Upper lobe of left lung (tissue), 6 donors: ENCODE results near the gene DCAF8. TPM values are rescaled to one million over a fixed set of nuclear protein-coding genes. Genes with fewer than 3 reads are reported as not detected.
"Not testable (repeated sequence)": the region's sequence is repeated elsewhere in the genome, so short reads cannot be mapped to it uniquely, and the experiment has no call there.

Experiments used
- ATAC-seq, 2 donors: fragments of 200-7000 bp; cut with Tn5 transposase; one replicate each; pipeline ENCODE4 v1.9.1; 2022; ENCODE audit warnings: mild to moderate bottlenecking in 2 of 2, moderate library complexity in 2 of 2; ENCODE audit not compliant: low FRiP score in 2 of 2
- DNase-seq, 2 donors: peaks; one replicate each; pipeline ENCODE4 v3.0.0-alpha.2; 2019 to 2020
- H3K27ac ChIP-seq, 4 donors: fragments of 200-600 bp; sonication (generic); one replicate each; pipeline ENCODE4 v1.5.1; 2016 to 2019
- H3K27me3 ChIP-seq, 4 donors: fragments of 200-600 bp; sonication (generic); one replicate each; pipeline ENCODE4 v1.5.1; 2017 to 2019
- H3K36me3 ChIP-seq, 4 donors: fragments of 200-600 bp; sonication (generic); one replicate each; pipeline ENCODE4 v1.5.1; 2016 to 2019
- H3K4me1 ChIP-seq, 4 donors: fragments of 200-600 bp; sonication (generic); one replicate each; pipeline ENCODE4 v1.5.1; 2018 to 2019
- H3K4me3 ChIP-seq, 4 donors: fragments of 200-600 bp; sonication (generic); one replicate each; pipeline ENCODE4 v1.5.1; 2017 to 2019; ENCODE audit warnings: mild to moderate bottlenecking in 2 of 4, moderate library complexity in 1 of 4
- H3K9me3 ChIP-seq, 4 donors: fragments of 200-600 bp; sonication (generic); one replicate each; pipeline ENCODE4 v1.5.1; 2018 to 2019
- EP300 ChIP-seq, 4 donors: sonication (generic); formaldehyde crosslinking; IDR thresholded peaks; one replicate each; pipeline ENCODE4 v1.5.1; 2017; ENCODE audit warnings: antibody characterized with exemption in 4 of 4, control low read depth in 2 of 4
- POLR2A ChIP-seq, 4 donors: fragments of 450-650 bp; IDR thresholded peaks; one replicate each; pipeline ENCODE4 v1.5.1; 2016 to 2017; ENCODE audit warnings: antibody characterized with exemption in 4 of 4, mild to moderate bottlenecking in 2 of 4
- POLR2AphosphoS5 ChIP-seq, 2 donors: sonication (generic); formaldehyde crosslinking; IDR thresholded peaks; one replicate each; pipeline ENCODE4 v1.5.1; 2017; ENCODE audit warnings: antibody characterized with exemption in 2 of 2
- WGBS, 2 donors: methylation state at CpG; one replicate each; pipeline ENCODE4 v1.1.5; 2017 to 2018; 5-methylcytosine and 5-hydroxymethylcytosine counted together
- total RNA-seq, 6 donors: library from RNA; depleted of rRNA in 4 of 6; stranded (reverse); fragments of >200 nt in 4 of 6; gene quantifications; one replicate each; pipeline versions ENCODE4 v1.1.0 to v1.2.1, GENCODE V29; 2016 to 2021
- TF ChIP-seq, protein P1 (sequence below), 6 experiments: fragments of 450-650 bp in 4 of 6; fragments of 200-600 bp in 2 of 6; sonication (generic) in 2 of 6; IDR thresholded peaks; one replicate each; pipeline ENCODE4 v1.5.1; 2016 to 2019; ENCODE audit warnings: antibody characterized with exemption in 6 of 6
- donor health status: DM: no; HTN: no; CAD: no; lungs with moderate emphysema.
- donor health status: DM: no; HTN: yes; CAD: no; lungs with severe emphysema.

Gene DCAF8
- total RNA-seq, 6 donors from 2014 or later = 108 to 340 (median 155) TPM

DNA sequence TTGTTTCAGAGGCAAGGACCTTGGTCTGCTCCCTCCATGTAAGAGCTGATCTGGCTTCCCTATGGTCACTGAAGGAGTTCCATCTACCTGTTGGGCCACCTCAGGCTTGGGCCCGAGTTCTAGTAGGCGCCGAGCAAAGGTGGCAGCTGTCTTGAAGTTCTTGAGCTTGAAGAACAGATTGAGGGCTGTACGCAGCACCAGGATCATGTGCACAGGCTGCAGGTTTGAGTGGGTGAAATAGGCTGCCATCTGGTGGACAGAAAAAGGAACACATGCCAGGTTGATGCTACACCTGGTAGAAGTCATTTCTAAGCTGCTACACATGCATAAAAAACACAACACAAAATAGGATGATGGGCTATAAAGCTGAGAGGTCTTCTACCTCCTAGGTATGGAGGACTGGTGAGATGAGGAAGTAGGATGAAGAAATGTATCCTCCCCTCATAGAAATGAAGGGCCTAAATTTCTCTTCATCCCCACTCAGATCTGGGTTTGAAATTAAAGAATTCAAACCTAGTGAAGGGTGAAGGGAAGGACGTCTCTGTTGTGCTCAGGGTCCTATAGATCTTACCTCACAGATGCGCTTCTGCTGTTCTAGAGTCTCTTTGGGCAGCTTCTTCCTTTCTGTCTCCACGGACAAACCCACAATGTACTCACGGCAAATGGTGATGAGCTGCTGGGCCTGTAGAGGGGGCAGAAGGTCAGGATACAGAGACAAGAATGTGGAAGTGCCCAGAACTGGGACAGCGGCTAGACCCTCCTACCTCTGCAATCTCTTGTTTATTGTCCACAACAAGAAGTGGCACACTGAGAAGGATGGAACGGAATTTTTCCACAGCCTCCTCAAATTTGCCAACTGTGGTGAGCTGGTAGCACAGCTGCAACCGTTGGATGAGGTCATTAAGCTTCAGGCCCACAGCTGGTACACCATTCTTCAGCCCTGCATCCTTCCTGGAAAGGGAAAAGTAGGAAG, 29.2 kb upstream of the DCAF8 start:
- H3K27ac ChIP-seq = no peak overlapping the region
- 42 to 52% methylated on average over 11 of the region's 11 CpGs for whole genome bisulfite sequencing, 2 donors
- H3K36me3 ChIP-seq = peaks cover 61 to 83% (median 79%) of the 10 kb centered on the region in 4 donors
- TF ChIP-seq, protein P1, sequence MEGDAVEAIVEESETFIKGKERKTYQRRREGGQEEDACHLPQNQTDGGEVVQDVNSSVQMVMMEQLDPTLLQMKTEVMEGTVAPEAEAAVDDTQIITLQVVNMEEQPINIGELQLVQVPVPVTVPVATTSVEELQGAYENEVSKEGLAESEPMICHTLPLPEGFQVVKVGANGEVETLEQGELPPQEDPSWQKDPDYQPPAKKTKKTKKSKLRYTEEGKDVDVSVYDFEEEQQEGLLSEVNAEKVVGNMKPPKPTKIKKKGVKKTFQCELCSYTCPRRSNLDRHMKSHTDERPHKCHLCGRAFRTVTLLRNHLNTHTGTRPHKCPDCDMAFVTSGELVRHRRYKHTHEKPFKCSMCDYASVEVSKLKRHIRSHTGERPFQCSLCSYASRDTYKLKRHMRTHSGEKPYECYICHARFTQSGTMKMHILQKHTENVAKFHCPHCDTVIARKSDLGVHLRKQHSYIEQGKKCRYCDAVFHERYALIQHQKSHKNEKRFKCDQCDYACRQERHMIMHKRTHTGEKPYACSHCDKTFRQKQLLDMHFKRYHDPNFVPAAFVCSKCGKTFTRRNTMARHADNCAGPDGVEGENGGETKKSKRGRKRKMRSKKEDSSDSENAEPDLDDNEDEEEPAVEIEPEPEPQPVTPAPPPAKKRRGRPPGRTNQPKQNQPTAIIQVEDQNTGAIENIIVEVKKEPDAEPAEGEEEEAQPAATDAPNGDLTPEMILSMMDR (IDR thresholded peaks at IDR 0.05) = peak; percentile 65 to 88 (median 80)
- TF ChIP-seq POLR2AphosphoS5 (IDR thresholded peaks at IDR 0.05) = no peak
- no peak for TF ChIP-seq POLR2A (IDR thresholded peaks at IDR 0.05)
- TF ChIP-seq EP300 (IDR thresholded peaks at IDR 0.05) = no peak
- peak in 1 of 2 donors; percentile 80 for DNase-seq
- H3K27me3 ChIP-seq = no peaks in the 10 kb centered on the region
- H3K4me1 ChIP-seq = peaks cover 0 to 12% (median 0%) of the 10 kb centered on the region in 4 donors
- no peak overlapping the region for H3K4me3 ChIP-seq
- peak; percentile 88 to 89 for ATAC-seq
- H3K9me3 ChIP-seq = no peaks in the 10 kb centered on the region

DNA sequence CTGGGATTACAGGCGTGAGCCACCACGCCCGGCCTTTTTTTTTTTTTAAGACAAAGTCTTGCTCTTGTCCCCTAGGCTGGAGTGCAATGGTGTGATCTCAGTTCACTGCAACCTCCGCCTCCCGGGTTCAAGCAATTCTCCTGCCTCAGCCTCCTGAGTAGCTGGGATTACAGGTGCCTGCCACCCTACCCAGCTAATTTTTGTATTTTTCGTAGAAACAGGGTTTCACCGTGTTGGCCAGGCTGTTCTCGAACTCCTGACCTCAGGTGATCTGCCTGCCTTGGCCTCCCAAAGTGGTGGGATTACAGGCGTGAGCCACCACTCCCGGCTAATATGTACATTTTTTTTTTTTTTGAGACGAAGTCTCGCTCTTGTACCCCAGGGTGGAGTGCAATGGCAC, 25.4 kb upstream of the DCAF8 start:
- not testable (repeated sequence) for H3K27ac ChIP-seq, H3K9me3 ChIP-seq, DNase-seq, ATAC-seq, H3K4me3 ChIP-seq, H3K27me3 ChIP-seq
- Histone ChIP-seq H3K4me1 (peaks cover 12 to 42% (median 21%) of the 10 kb centered on the region in 4 donors), H3K36me3 (peaks cover 25 to 46% (median 41%) of the 10 kb centered on the region in 4 donors)
- 95% methylated on average over 12 of the region's 12 CpGs for WGBS, 2 donors

DNA sequence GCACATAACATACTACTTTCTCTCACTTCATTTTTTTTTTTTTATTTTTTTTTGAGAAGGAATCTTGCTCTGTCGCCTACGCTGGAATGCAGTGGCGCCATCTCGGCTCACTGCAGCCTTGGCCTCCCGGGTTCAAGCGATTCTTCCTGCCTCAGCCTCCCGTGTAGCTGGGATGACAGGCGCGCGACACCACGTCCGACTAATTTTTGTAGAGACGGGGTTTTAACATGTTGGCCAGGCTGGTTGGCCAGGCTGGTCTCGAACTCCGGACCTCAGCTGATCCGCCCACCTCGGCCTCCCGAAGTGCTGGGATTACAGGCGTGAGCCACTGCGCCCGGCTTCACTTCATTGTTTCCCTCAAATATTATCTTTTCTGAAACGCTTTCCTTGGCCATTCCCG, 23.2 kb upstream of the DCAF8 start:
- Histone ChIP-seq H3K27ac (peak overlapping the region in 1 of 4 donors; percentile 74), H3K4me3 (peak overlapping the region in 3 of 4 donors; percentile 67 to 93 (median 80)), H3K4me1 (peaks cover 12 to 36% (median 21%) of the 10 kb centered on the region in 4 donors), H3K36me3 (peaks cover 18 to 46% (median 38%) of the 10 kb centered on the region in 4 donors), H3K27me3 (no peaks in the 10 kb centered on the region), H3K9me3 (no peaks in the 10 kb centered on the region)
- no peak for TF ChIP-seq POLR2A (IDR thresholded peaks at IDR 0.05)
- TF ChIP-seq, protein P1 (IDR thresholded peaks at IDR 0.05) = no peak
- no peak for TF ChIP-seq POLR2AphosphoS5 (IDR thresholded peaks at IDR 0.05)
- no peak for TF ChIP-seq EP300 (IDR thresholded peaks at IDR 0.05)
- no peak for ATAC-seq
- WGBS, 2 donors = 75 to 83% methylated on average over 23 of the region's 23 CpGs
- DNase-seq = peak in 1 of 2 donors; percentile 48

DNA sequence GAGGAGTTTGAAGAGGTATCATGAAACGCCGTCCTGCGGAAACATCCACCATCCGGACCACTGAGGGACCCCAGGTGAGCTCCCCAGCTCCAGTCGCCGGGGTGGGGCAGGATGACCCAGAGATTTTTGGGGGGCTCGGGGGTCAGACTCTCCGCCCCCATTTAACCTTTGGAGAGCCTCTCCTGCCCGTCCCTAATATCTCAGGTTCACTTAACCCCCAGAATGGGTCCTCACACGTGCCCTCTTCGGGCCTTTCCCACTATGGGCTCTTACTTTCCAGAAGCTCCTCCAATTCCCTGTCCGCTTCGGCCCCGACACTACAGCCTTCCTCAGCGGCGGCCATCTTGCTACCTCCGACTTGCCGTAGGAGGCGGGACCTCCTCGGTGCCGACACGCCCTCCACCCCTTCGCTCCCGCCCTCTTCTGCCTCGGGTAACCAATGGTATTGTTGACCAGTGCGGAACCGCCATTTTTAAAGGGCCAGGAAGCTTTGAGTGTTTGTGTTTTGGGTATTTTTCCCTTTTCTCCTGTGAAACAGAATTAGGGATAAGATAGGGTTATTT, 22.5 kb upstream of the DCAF8 start, which contains the start of gene PEX19:
PEX19 (minus strand) TSS at position 352 of the 563 bp plus-strand sequence; CDS start at position 343, 9 bp downstream.
- Histone ChIP-seq H3K27me3 (no peaks in the 10 kb centered on the region), H3K4me3 (peak within 1 kb of the TSS; percentile 67 to 93 (median 77)), H3K36me3 (peaks cover 21 to 46% (median 37%) of the 10 kb centered on the region in 4 donors), H3K9me3 (no peaks in the 10 kb centered on the region), H3K4me1 (peaks cover 12 to 36% (median 21%) of the 10 kb centered on the region in 4 donors), H3K27ac (peak within 1 kb of the TSS; percentile 74 to 92 (median 83))
- TF ChIP-seq, protein P1 (IDR thresholded peaks at IDR 0.05) = no peak
- peak in 3 of 4 donors; percentile 62 to 83 (median 69) for TF ChIP-seq POLR2A (IDR thresholded peaks at IDR 0.05)
- TF ChIP-seq POLR2AphosphoS5 (IDR thresholded peaks at IDR 0.05) = peak; percentile 95 to 98
- peak in 1 of 4 donors; percentile 64 for TF ChIP-seq EP300 (IDR thresholded peaks at IDR 0.05)
- WGBS, 2 donors = 0 to 1% methylated on average over 27 of the region's 27 CpGs
- DNase-seq = peak; percentile 95 to 96
- peak; percentile 99 to 100 for ATAC-seq
